SK-N-SH treated with all-trans-retinoic acid at 6 μM for 48 hours (cell line): Measurements from ENCODE around the gene PAPOLA.

Source experiments
- ATAC-seq: fragments of 200-7000 bp; cut with Tn5 transposase; 3 replicates; pipeline ENCODE4 v1.9.1; 2020; ENCODE audit warnings: mild to moderate bottlenecking, moderate library complexity
- ARNTL ChIP-seq: fragments of 450-650 bp; formaldehyde crosslinking; IDR thresholded peaks from 2 replicates; pipeline ENCODE4 v1.5.0; 2020; ENCODE audit warnings: low read depth, mild to moderate bottlenecking, moderate library complexity, borderline replicate concordance
- CREB5 ChIP-seq: fragments of 250-450 bp; sonication (Bioruptor Pico); IDR thresholded peaks from 2 replicates; pipeline ENCODE4 v1.5.1; 2020; ENCODE audit warnings: low read depth, mild to moderate bottlenecking, moderate library complexity
- CSDC2 ChIP-seq: fragments of 250-450 bp; sonication (Bioruptor Pico); IDR thresholded peaks from 2 replicates; pipeline ENCODE4 v1.5.0; 2020; ENCODE audit warnings: mild to moderate bottlenecking, moderate library complexity
- CSRNP3 ChIP-seq: fragments of 250-450 bp; sonication (Bioruptor Pico); IDR thresholded peaks from 2 replicates; pipeline ENCODE4 v1.5.1; 2021; ENCODE audit warnings: mild to moderate bottlenecking, moderate library complexity
- GLIS3 ChIP-seq: fragments of 250-450 bp; sonication (Bioruptor Pico); IDR thresholded peaks from 2 replicates; pipeline ENCODE4 v1.5.0; 2020; ENCODE audit warnings: mild to moderate bottlenecking, moderate library complexity
- PATZ1 ChIP-seq: fragments of 250-450 bp; sonication (Bioruptor Pico); IDR thresholded peaks from 2 replicates; pipeline ENCODE4 v1.8.0; 2020; ENCODE audit warnings: mild to moderate bottlenecking, moderate library complexity, borderline replicate concordance
- POU6F1 ChIP-seq: fragments of 250-450 bp; sonication (Bioruptor Pico); IDR thresholded peaks from 2 replicates; pipeline ENCODE4 v1.8.0; 2021; ENCODE audit warnings: low read depth, mild to moderate bottlenecking, moderate library complexity, borderline replicate concordance
- RARB ChIP-seq: fragments of 250-450 bp; sonication (Bioruptor Pico); IDR thresholded peaks from 2 replicates; pipeline ENCODE4 v1.8.0; 2021; ENCODE audit warnings: mild to moderate bottlenecking, moderate library complexity
- SNAI2 ChIP-seq: fragments of 250-450 bp; sonication (Bioruptor Pico); IDR thresholded peaks from 2 replicates; pipeline ENCODE4 v1.5.0; 2020; ENCODE audit warnings: mild to moderate bottlenecking, moderate library complexity
- TOX ChIP-seq: fragments of 250-450 bp; sonication (Bioruptor Pico); IDR thresholded peaks from 2 replicates; pipeline ENCODE4 v1.8.0; 2021; ENCODE audit warnings: mild to moderate bottlenecking, moderate library complexity, borderline replicate concordance
- TSHZ2 ChIP-seq: fragments of 250-450 bp; sonication (Bioruptor Pico); IDR thresholded peaks from 2 replicates; pipeline ENCODE4 v1.5.0; 2020; ENCODE audit warnings: mild to moderate bottlenecking, moderate library complexity
- ZC3H10 ChIP-seq: fragments of 250-450 bp; sonication (Bioruptor Pico); IDR thresholded peaks from 2 replicates; pipeline ENCODE4 v1.5.1; 2021; ENCODE audit warnings: mild to moderate bottlenecking, moderate library complexity
- ZNF565 ChIP-seq: fragments of 450-650 bp; formaldehyde crosslinking; conservative IDR thresholded peaks from 2 replicates; pipeline ENCODE4 v1.5.0; 2020; ENCODE audit warnings: low read depth, mild to moderate bottlenecking, moderate library complexity
- ZNF70 ChIP-seq: fragments of 450-650 bp; formaldehyde crosslinking; IDR thresholded peaks from 2 replicates; pipeline ENCODE4 v1.5.0; 2020; ENCODE audit warnings: mild to moderate bottlenecking, moderate library complexity

Gene PAPOLA

GRCh38 chr14:96587823-96588385, 85.7 kb downstream of the PAPOLA start (continued):
- no peak for TF ChIP-seq TSHZ2 (CRISPR knock-in tag)
- no peak for TF ChIP-seq CREB5 (CRISPR knock-in tag)
- TF ChIP-seq GLIS3: no peak
- no peak for TF ChIP-seq TOX (CRISPR knock-in tag)
- no peak for TF ChIP-seq POU6F1 (CRISPR knock-in tag)
- no peak for TF ChIP-seq ZNF565 (CRISPR knock-in tag)

GRCh38 chr14:96588410-96589257, 86.5 kb downstream of the PAPOLA start:
- no peak for ATAC-seq
- TF ChIP-seq TSHZ2 (CRISPR knock-in tag) (no peak), PATZ1 (CRISPR knock-in tag) (no peak), SNAI2 (CRISPR knock-in tag) (no peak), ARNTL (CRISPR knock-in tag) (no peak), ZC3H10 (no peak)

GRCh38 chr14:96589577-96589976, 87.4 kb downstream of the PAPOLA start:
- no peak for ATAC-seq
- TF ChIP-seq RARB: no peak
- TF ChIP-seq ZNF70 (CRISPR knock-in tag): no peak
- no peak for TF ChIP-seq CSRNP3 (CRISPR knock-in tag)
- no peak for TF ChIP-seq CSDC2 (CRISPR knock-in tag)
- no peak for TF ChIP-seq SNAI2 (CRISPR knock-in tag)
- no peak for TF ChIP-seq TOX (CRISPR knock-in tag)
- TF ChIP-seq, all 23 proteins: peak for 0
